GM10248 (cell line): ENCODE data around the gene MYO16.

Experiments used
- CTCF ChIA-PET: fragments of 300-600 bp; sonication (Branson Sonifier 250); formaldehyde crosslinking; extraction: SDS; loops from one replicate; lab custom pipeline; 2021; ENCODE audit warnings: antibody characterized with exemption; lab: Yijun Ruan, JAX
- POLR2A ChIA-PET: fragments of 350-650 bp; sonication (Branson Sonifier 250); formaldehyde crosslinking; extraction: SDS; loops from one replicate; lab custom pipeline; 2020; ENCODE audit warnings: antibody characterized with exemption; lab: Yijun Ruan, JAX
- DNase-seq: peaks from one replicate; pipeline ENCODE4 v3.0.0; 2012; ENCODE audit errors: extremely low spot score
- TF ChIP-seq, protein P1 (sequence below): IDR thresholded peaks from 2 replicates; pipeline ENCODE4 v1.5.1; 2012; ENCODE audit warnings: mild to moderate bottlenecking, low read depth; ENCODE audit errors: extremely low read depth, missing control alignments, control extremely low read depth

The MYO16 gene

DNA sequence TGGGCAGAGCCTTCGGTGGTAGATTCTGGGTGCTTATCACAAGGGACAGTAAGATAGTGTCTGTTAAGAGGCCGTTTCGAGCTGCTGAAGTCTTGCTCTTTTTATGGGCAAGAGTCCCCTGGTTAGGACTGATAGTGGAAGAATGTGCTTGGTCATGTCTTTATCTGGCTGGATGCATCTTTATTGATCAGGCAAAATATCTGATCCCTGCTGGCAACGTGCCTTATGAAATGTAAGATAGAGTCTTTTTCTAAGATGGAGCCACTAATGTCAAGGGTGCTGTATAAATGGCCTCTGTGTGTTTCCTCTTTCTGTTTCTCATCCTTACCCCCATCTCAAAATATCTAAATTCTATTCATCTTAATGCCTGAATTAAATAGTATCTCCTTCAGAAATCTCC lies 53.3 kb downstream of the MYO16 start:
- ChIA-PET CTCF (no interaction called here), POLR2A (no interaction called here)
- TF ChIP-seq, protein P1, sequence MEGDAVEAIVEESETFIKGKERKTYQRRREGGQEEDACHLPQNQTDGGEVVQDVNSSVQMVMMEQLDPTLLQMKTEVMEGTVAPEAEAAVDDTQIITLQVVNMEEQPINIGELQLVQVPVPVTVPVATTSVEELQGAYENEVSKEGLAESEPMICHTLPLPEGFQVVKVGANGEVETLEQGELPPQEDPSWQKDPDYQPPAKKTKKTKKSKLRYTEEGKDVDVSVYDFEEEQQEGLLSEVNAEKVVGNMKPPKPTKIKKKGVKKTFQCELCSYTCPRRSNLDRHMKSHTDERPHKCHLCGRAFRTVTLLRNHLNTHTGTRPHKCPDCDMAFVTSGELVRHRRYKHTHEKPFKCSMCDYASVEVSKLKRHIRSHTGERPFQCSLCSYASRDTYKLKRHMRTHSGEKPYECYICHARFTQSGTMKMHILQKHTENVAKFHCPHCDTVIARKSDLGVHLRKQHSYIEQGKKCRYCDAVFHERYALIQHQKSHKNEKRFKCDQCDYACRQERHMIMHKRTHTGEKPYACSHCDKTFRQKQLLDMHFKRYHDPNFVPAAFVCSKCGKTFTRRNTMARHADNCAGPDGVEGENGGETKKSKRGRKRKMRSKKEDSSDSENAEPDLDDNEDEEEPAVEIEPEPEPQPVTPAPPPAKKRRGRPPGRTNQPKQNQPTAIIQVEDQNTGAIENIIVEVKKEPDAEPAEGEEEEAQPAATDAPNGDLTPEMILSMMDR: no peak
- DNase-seq: no peak

- no peak for DNase-seq
- TF ChIP-seq, protein P1: no peak
- CTCF ChIA-PET: interaction anchor here (1.2 kb wide), 1 partner anchor 11 kb away, joined by 3 read pairs; no protein-coding TSS in a partner anchor
- POLR2A ChIA-PET: no interaction called here
These were observed 56.6 kb downstream of the MYO16 start for GRCh38 chr13:108686027-108686426.

DNA sequence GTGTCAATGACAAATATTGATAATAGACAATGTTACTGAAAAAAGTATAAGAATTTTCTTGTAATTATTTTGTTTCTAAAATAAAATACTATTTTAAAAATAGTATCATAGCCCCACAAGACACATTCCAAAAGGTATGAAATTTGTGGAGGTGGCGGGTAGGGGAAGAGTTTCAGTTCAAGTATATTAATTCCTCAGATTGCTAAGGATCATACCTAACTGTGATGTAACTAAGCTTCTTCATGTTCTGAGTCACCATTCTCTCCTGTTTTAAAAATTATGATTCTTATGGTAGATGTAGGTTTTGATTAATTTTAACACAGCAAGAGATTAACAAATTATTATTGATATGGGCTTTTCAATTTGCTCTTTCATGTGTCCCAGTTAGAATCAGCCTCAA lies 61.3 kb downstream of the MYO16 start:
- ChIA-PET CTCF (no interaction called here), POLR2A (no interaction called here)
- TF ChIP-seq, protein P1: no peak
- no peak for DNase-seq

GRCh38 chr13:108700422-108701170 lies 71.2 kb downstream of the MYO16 start:
- TF ChIP-seq, protein P1: no peak
- ChIA-PET CTCF (interaction anchor here (0.7 kb wide), 1 partner anchor 11 kb away, joined by 3 read pairs; no protein-coding TSS in a partner anchor), POLR2A (no interaction called here)
- DNase-seq: no peak

DNA sequence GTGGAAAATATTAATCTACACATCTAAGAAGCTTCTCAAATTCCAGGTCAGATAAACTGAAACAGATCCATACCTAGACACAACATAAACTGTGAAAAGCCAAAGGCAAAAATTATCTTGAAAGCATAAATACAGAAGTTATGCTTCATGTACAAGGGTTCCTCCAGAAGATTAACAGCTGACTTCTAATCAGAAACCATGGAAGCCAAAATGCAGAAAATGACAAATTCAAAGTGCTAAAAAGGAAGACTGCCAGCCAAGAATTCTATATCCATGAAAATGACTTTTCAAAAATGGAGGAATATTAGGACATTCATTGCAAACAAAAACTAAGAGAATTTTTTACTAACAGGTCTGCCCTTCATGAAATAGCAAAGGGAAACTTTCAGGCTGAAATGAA lies 72.8 kb downstream of the MYO16 start:
- TF ChIP-seq, protein P1: no peak
- DNase-seq: no peak
- CTCF ChIA-PET: no interaction called here
- POLR2A ChIA-PET: no interaction called here

GRCh38 chr13:108705031-108705430 lies 75.6 kb downstream of the MYO16 start:
- ChIA-PET POLR2A (no interaction called here), CTCF (no interaction called here)
- TF ChIP-seq, protein P1: no peak
- DNase-seq: no peak
